Stimulated activated CD4-positive, alpha-beta T cell treated with anti-CD3 and anti-CD28 coated beads, Interleukin-2, amount 100 ng/mL, for 4 hours (primary cell): ENCODE measurements around the gene KLHL29.
"Not testable (repeated sequence)": the region's sequence is repeated elsewhere in the genome, so short reads cannot be mapped to it uniquely, and the experiment has no call there.

ENCODE experiments used
- DNase-seq: peaks from one replicate; pipeline ENCODE4 v3.0.0-alpha.2; 2020; ENCODE audit warnings: low read depth

The KLHL29 gene

GRCh38 chr2:23384551-23385343, at the start of gene KLHL29:
Gene KLHL29 (plus strand): TSS chr2:23385179. CDS start chr2:23562197, 177,018 bp downstream.
- peak; percentile 78 for DNase-seq

- DNase-seq = no peak
Observed at GRCh38 chr2:23335550-23335949, 49.4 kb upstream of the KLHL29 start.

GRCh38 chr2:23342075-23342474, 42.9 kb upstream of the KLHL29 start:
- DNase-seq = no peak

- no peak for DNase-seq
Observed at GRCh38 chr2:23346029-23346428, 39.0 kb upstream of the KLHL29 start.

- no peak for DNase-seq
Observed at GRCh38 chr2:23346781-23347180, 38.2 kb upstream of the KLHL29 start.

GRCh38 chr2:23347471-23348092, 37.4 kb upstream of the KLHL29 start:
- DNase-seq = no peak

GRCh38 chr2:23348093-23348481, 36.9 kb upstream of the KLHL29 start:
- not testable (repeated sequence) for DNase-seq

- DNase-seq = no peak
Observed at GRCh38 chr2:23349508-23349907, 35.5 kb upstream of the KLHL29 start.

GRCh38 chr2:23350041-23350791, 34.8 kb upstream of the KLHL29 start:
- no peak for DNase-seq

- DNase-seq = no peak
Observed at GRCh38 chr2:23350792-23351355, 34.1 kb upstream of the KLHL29 start.

- DNase-seq = peak; percentile 30
Observed at GRCh38 chr2:23351388-23352141, 33.4 kb upstream of the KLHL29 start.

GRCh38 chr2:23354554-23354953, 30.4 kb upstream of the KLHL29 start:
- no peak for DNase-seq

GRCh38 chr2:23355001-23355400, 30.0 kb upstream of the KLHL29 start:
- no peak for DNase-seq

- no peak for DNase-seq
Observed at GRCh38 chr2:23356711-23357110, 28.3 kb upstream of the KLHL29 start.

- DNase-seq = no peak
Observed at GRCh38 chr2:23359631-23360567, 25.1 kb upstream of the KLHL29 start.

- DNase-seq = no peak
Observed at GRCh38 chr2:23360571-23361125, 24.3 kb upstream of the KLHL29 start.

GRCh38 chr2:23361152-23361551, 23.8 kb upstream of the KLHL29 start:
- no peak for DNase-seq

GRCh38 chr2:23363268-23363667, 21.7 kb upstream of the KLHL29 start:
- no peak for DNase-seq

GRCh38 chr2:23363831-23364230, 21.1 kb upstream of the KLHL29 start:
- DNase-seq = no peak

GRCh38 chr2:23366720-23367119, 18.3 kb upstream of the KLHL29 start:
- DNase-seq = no peak
